SK-N-SH (cell line): ENCODE data around the gene SDK1. TPM values are rescaled to one million over a fixed set of nuclear protein-coding genes. Genes with fewer than 3 reads are reported as not detected.

Experiments
- CTCF ChIA-PET: fragments of 300-600, 350-600 bp; formaldehyde crosslinking; extraction: SDS; loops from one replicate; lab custom pipeline; 2021; lab: Yijun Ruan, JAX
- POLR2A ChIA-PET: fragments of 350-600 bp; sonication (Branson Sonifier 250); formaldehyde crosslinking; extraction: SDS; loops from one replicate; lab custom pipeline; 2020; ENCODE audit warnings: antibody characterized with exemption, inconsistent platforms; lab: Yijun Ruan, JAX
- DNase-seq: peaks from one replicate; pipeline ENCODE4 v3.0.0; 2012
- H2AFZ ChIP-seq: fragments of 200-600 bp; sonication (generic); 2 replicates; pipeline ENCODE4 v1.8.1; 2016; ENCODE audit warnings: antibody characterized with exemption, mild to moderate bottlenecking, low read depth
- H3F3A ChIP-seq: fragments of 200-600 bp; sonication (generic); replicated peaks from 2 replicates; pipeline ENCODE3; 2016; ENCODE audit warnings: antibody characterized with exemption, mild to moderate bottlenecking; ENCODE audit not compliant: insufficient read depth
- H3K27ac ChIP-seq, 2 experiments: fragments of 200-500 bp in 1 of 2; fragments of 200-600 bp in 1 of 2; sonication (Bioruptor generic) in 1 of 2; sonication (generic), shearing (Covaris generic) in 1 of 2; 2 replicates each; pipeline versions ENCODE4 v1.5.1 to v1.6.1; 2014 to 2016; ENCODE audit warnings: low read depth in 2 of 2, inconsistent platforms in 1 of 2, low read length in 1 of 2, mild to moderate bottlenecking in 1 of 2, mixed read lengths in 1 of 2
- H3K27me3 ChIP-seq: fragments of 200-600 bp; sonication (generic), shearing (Covaris generic); 2 replicates; pipeline ENCODE4 v1.6.1; 2016; ENCODE audit warnings: mixed run types; ENCODE audit not compliant: insufficient read depth
- H3K36me3 ChIP-seq, 2 experiments: fragments of 200-500 bp in 1 of 2; fragments of 200-600 bp in 1 of 2; sonication (Bioruptor generic) in 1 of 2; sonication (generic) in 1 of 2; replicated peaks in 1 of 2; 2 replicates each; pipeline versions ENCODE3 to v1.5.1; 2014 to 2016; ENCODE audit warnings: low read length in 1 of 2, mild to moderate bottlenecking in 1 of 2; ENCODE audit not compliant: insufficient read depth in 2 of 2, control insufficient read depth in 1 of 2
- H3K4me1 ChIP-seq, 2 experiments: fragments of 200-500 bp in 1 of 2; fragments of 200-600 bp in 1 of 2; sonication (Bioruptor generic) in 1 of 2; sonication (generic), shearing (Covaris generic) in 1 of 2; 2 replicates each; pipeline versions ENCODE4 v1.5.1 to v1.6.1; 2014 to 2016; ENCODE audit warnings: low read depth in 1 of 2, low read length in 1 of 2, mixed run types in 1 of 2; ENCODE audit not compliant: insufficient read depth in 2 of 2, control insufficient read depth in 1 of 2
- H3K4me2 ChIP-seq: fragments of 200-600 bp; sonication (generic), shearing (Covaris generic); 2 replicates; pipeline ENCODE4 v1.6.1; 2017; ENCODE audit warnings: mixed run types
- H3K4me3 ChIP-seq, 2 experiments: fragments of 200-500 bp in 1 of 2; fragments of 200-600 bp in 1 of 2; sonication (Bioruptor generic) in 1 of 2; sonication (generic), shearing (Covaris generic) in 1 of 2; 2 replicates each; pipeline versions ENCODE4 v1.5.1 to v1.8.1; 2014 to 2016; ENCODE audit warnings: low read depth in 2 of 2, inconsistent platforms in 1 of 2, low read length in 1 of 2, mild to moderate bottlenecking in 1 of 2, mixed read lengths in 1 of 2, moderate library complexity in 1 of 2
- H3K79me2 ChIP-seq: fragments of 200-600 bp; sonication (generic); 2 replicates; pipeline ENCODE4 v1.8.1; 2017; ENCODE audit warnings: mild to moderate bottlenecking; ENCODE audit not compliant: insufficient read depth
- H3K9ac ChIP-seq: fragments of 200-600 bp; sonication (generic); 2 replicates; pipeline ENCODE4 v1.6.1; 2017; ENCODE audit warnings: mixed run types
- H3K9me2 ChIP-seq: fragments of 200-600 bp; sonication (generic); 2 replicates; pipeline ENCODE4 v1.6.1; 2017; ENCODE audit warnings: mixed run types
- H3K9me3 ChIP-seq: fragments of 200-600 bp; sonication (generic); 2 replicates; pipeline ENCODE4 v1.6.1; 2017; ENCODE audit warnings: mixed run types, mild to moderate bottlenecking, moderate library complexity
- H4K20me1 ChIP-seq: fragments of 200-600 bp; sonication (generic); 2 replicates; pipeline ENCODE4 v1.6.1; 2017; ENCODE audit warnings: mild to moderate bottlenecking, mixed run types; ENCODE audit not compliant: insufficient read depth
- CHD2 ChIP-seq: fragments of 150-350 bp; IDR thresholded peaks from 2 replicates; pipeline ENCODE4 v1.6.1; 2018; ENCODE audit warnings: low read length; ENCODE audit not compliant: partially characterized antibody
- ELF1 ChIP-seq: IDR thresholded peaks from 2 replicates; pipeline ENCODE4 v1.4.0; 2012
- EP300 ChIP-seq, 2 experiments: IDR thresholded peaks; 2 replicates each; pipeline versions ENCODE4 v1.4.0 to v1.6.1; 2012; ENCODE audit warnings: borderline replicate concordance in 1 of 2, low read depth in 1 of 2, low read length in 1 of 2
- FOSL2 ChIP-seq: IDR thresholded peaks from 2 replicates; pipeline ENCODE4 v1.4.0; 2012; ENCODE audit warnings: low read depth, mild to moderate bottlenecking, moderate library complexity, borderline replicate concordance
- FOXJ3 ChIP-seq: sonication (generic); formaldehyde crosslinking; IDR thresholded peaks from 2 replicates; pipeline ENCODE4 v1.5.1; 2020; ENCODE audit warnings: mild to moderate bottlenecking, missing genetic modification reagents
- FOXM1 ChIP-seq: IDR thresholded peaks from 2 replicates; pipeline ENCODE4 v1.4.0; 2012; ENCODE audit warnings: low read depth, mild to moderate bottlenecking
- GABPA ChIP-seq: IDR thresholded peaks from 2 replicates; pipeline ENCODE4 v1.4.0; 2012; ENCODE audit warnings: low read depth, mild to moderate bottlenecking
- GATA2 ChIP-seq: sonication (generic); formaldehyde crosslinking; IDR thresholded peaks from 2 replicates; pipeline ENCODE4 v1.5.0; 2020; ENCODE audit warnings: mild to moderate bottlenecking, missing genetic modification reagents
- JUND ChIP-seq: IDR thresholded peaks from 2 replicates; pipeline ENCODE4 v1.4.0; 2012
- MEF2A ChIP-seq: IDR thresholded peaks from 2 replicates; pipeline ENCODE4 v1.4.0; 2012; ENCODE audit warnings: low read depth, borderline replicate concordance
- NRF1 ChIP-seq: IDR thresholded peaks from 2 replicates; pipeline ENCODE4 v1.6.1; 2012; ENCODE audit warnings: low read depth, mild to moderate bottlenecking, low read length
- RAD21 ChIP-seq: IDR thresholded peaks from 2 replicates; pipeline ENCODE4 v1.6.1; 2012; ENCODE audit warnings: mild to moderate bottlenecking, low read length
- RFX5 ChIP-seq: IDR thresholded peaks from 2 replicates; pipeline ENCODE4 v1.6.1; 2012; ENCODE audit warnings: mild to moderate bottlenecking, improper control_type of control experiment, low read length
- RXRA ChIP-seq: IDR thresholded peaks from 2 replicates; pipeline ENCODE4 v1.4.0; 2012; ENCODE audit warnings: low read depth, mild to moderate bottlenecking, borderline replicate concordance
- SIN3A ChIP-seq: IDR thresholded peaks from 2 replicates; pipeline ENCODE4 v1.6.1; 2012; ENCODE audit warnings: low read depth, mild to moderate bottlenecking, low read length, moderate library complexity, borderline replicate concordance
- SMC3 ChIP-seq: IDR thresholded peaks from 2 replicates; pipeline ENCODE4 v1.6.1; 2012; ENCODE audit warnings: low read depth, low read length, improper control_type of control experiment
- WGBS: methylation state at CpG from one replicate; pipeline ENCODE4 v1.1.6; 2017; ENCODE audit warnings: low lambda C conversion rate; 5-methylcytosine and 5-hydroxymethylcytosine counted together
- polyA plus RNA-seq, 3 experiments: library from polyadenylated mRNA; depleted of rRNA; stranded (reverse); fragments of >200 nt; gene quantifications; 2 replicates each; pipeline ENCODE4 v1.2.3, GENCODE V29; 2012
- TF ChIP-seq, protein P1 (sequence below): IDR thresholded peaks from 2 replicates; pipeline ENCODE4 v1.4.0; 2012; ENCODE audit warnings: low read depth
- TF ChIP-seq, protein P2 (sequence below): IDR thresholded peaks from 2 replicates; pipeline ENCODE4 v1.4.0; 2012; ENCODE audit warnings: low read depth, borderline replicate concordance
- TF ChIP-seq, protein P3 (sequence below): fragments of 150-350 bp; IDR thresholded peaks from 2 replicates; pipeline ENCODE4 v1.6.1; 2017; ENCODE audit warnings: antibody characterized with exemption, low read length, low read depth, borderline replicate concordance

The SDK1 gene
- polyA plus RNA-seq, 1 of the 3 experiments (the other 2 are of a cell fraction): 1.2 TPM

DNA sequence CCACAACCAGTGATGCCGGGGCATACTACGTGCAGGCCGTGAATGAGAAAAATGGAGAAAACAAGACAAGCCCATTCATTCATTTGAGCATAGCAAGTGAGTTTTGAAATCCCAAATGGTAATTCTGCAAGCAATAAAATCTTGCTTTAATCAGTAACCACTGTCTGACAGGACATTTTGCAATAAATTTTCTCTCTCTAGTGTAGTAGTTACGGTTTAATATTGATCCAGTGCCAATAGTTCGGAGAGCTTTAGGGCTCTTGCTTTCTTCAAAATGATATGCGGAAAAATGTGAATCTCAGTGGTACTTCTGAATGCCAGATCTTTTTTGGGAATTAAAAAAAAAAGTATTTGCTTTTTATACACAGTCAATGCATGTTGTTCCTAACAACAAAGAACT, 520.4 kb downstream of the SDK1 start:
- Histone ChIP-seq H3K36me3 (no peaks in the 10 kb centered on the region), H3K4me2 (no peak overlapping the region), H3F3A (no peaks in the 10 kb centered on the region), H3K79me2 (no peaks in the 10 kb centered on the region), H3K4me3 (no peak overlapping the region), H4K20me1 (no peaks in the 10 kb centered on the region), H2AFZ (no peak overlapping the region), H3K27me3 (no peaks in the 10 kb centered on the region), H3K27ac (no peak overlapping the region), H3K9me3 (peaks cover 10% of the 10 kb centered on the region), H3K9ac (no peak overlapping the region), H3K4me1 (no peaks in the 10 kb centered on the region; a peak in 1 of 4 replicates), H3K9me2 (no peaks in the 10 kb centered on the region)
- ChIA-PET CTCF (interaction anchor here (1.1 kb wide), 1 partner anchor 14 kb away, joined by 3 read pairs; no protein-coding TSS in a partner anchor), POLR2A (no interaction called here)
- 70% methylated on average over 6 of the region's 6 CpGs for WGBS
- TF ChIP-seq RXRA: no peak
- no peak for TF ChIP-seq SMC3
- TF ChIP-seq CHD2: no peak
- TF ChIP-seq SIN3A: no peak
- no peak for TF ChIP-seq EP300 (IDR thresholded peaks at IDR 0.05; ENCODE audit: borderline replicate concordance in 1 of 2, low read depth in 1 of 2, low read length in 1 of 2)
- no peak for TF ChIP-seq MEF2A
- no peak for TF ChIP-seq FOXJ3 (CRISPR knock-in tag)
- TF ChIP-seq NRF1: no peak
- TF ChIP-seq GATA2: no peak
- TF ChIP-seq RAD21: no peak
- TF ChIP-seq GABPA: no peak
- TF ChIP-seq, protein P1, sequence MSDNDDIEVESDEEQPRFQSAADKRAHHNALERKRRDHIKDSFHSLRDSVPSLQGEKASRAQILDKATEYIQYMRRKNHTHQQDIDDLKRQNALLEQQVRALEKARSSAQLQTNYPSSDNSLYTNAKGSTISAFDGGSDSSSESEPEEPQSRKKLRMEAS: no peak
- TF ChIP-seq FOXM1: no peak
- TF ChIP-seq JUND: no peak
- TF ChIP-seq, protein P2, sequence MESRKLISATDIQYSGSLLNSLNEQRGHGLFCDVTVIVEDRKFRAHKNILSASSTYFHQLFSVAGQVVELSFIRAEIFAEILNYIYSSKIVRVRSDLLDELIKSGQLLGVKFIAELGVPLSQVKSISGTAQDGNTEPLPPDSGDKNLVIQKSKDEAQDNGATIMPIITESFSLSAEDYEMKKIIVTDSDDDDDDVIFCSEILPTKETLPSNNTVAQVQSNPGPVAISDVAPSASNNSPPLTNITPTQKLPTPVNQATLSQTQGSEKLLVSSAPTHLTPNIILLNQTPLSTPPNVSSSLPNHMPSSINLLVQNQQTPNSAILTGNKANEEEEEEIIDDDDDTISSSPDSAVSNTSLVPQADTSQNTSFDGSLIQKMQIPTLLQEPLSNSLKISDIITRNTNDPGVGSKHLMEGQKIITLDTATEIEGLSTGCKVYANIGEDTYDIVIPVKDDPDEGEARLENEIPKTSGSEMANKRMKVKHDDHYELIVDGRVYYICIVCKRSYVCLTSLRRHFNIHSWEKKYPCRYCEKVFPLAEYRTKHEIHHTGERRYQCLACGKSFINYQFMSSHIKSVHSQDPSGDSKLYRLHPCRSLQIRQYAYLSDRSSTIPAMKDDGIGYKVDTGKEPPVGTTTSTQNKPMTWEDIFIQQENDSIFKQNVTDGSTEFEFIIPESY: no peak
- TF ChIP-seq RFX5: no peak
- TF ChIP-seq FOSL2: no peak
- TF ChIP-seq, protein P3, sequence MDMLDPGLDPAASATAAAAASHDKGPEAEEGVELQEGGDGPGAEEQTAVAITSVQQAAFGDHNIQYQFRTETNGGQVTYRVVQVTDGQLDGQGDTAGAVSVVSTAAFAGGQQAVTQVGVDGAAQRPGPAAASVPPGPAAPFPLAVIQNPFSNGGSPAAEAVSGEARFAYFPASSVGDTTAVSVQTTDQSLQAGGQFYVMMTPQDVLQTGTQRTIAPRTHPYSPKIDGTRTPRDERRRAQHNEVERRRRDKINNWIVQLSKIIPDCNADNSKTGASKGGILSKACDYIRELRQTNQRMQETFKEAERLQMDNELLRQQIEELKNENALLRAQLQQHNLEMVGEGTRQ: no peak
- no peak for TF ChIP-seq ELF1
- no peak for DNase-seq
